OCI-LY3 (cell line): ENCODE measurements around the gene LARP1.
"Not testable (repeated sequence)": the region's sequence is repeated elsewhere in the genome, so short reads cannot be mapped to it uniquely, and the experiment has no call there.

Source experiments
- H2AFZ ChIP-seq: fragments of 200-600, 300-600 bp; shearing (Covaris generic); 2 replicates; pipeline ENCODE4 v1.6.0; 2014; ENCODE audit warnings: antibody characterized with exemption, low read depth, low read length
- H3K27ac ChIP-seq: fragments of 200-600, 300-600 bp; sonication (generic); 2 replicates; pipeline ENCODE4 v1.5.1; 2014; ENCODE audit warnings: mild to moderate bottlenecking, low read length, moderate library complexity, mixed read lengths
- H3K27me3 ChIP-seq: fragments of 200-600, 300-600 bp; sonication (generic); 2 replicates; pipeline ENCODE4 v1.6.1; 2014; ENCODE audit warnings: low read depth, low read length, mixed read lengths
- H3K36me3 ChIP-seq: fragments of 200-600, 300-600 bp; sonication (generic); replicated peaks from 2 replicates; pipeline ENCODE3; 2014; ENCODE audit warnings: low read depth, low read length, mixed read lengths
- H3K4me1 ChIP-seq: fragments of 300-600, 200-600 bp; sonication (generic); 2 replicates; pipeline ENCODE4 v1.6.1; 2014; ENCODE audit warnings: low read length, mixed read lengths
- H3K4me2 ChIP-seq: fragments of 200-600, 300-600 bp; sonication (generic); 2 replicates; pipeline ENCODE4 v1.6.1; 2014; ENCODE audit warnings: low read length, mixed read lengths
- H3K4me3 ChIP-seq: fragments of 300-600, 200-600 bp; sonication (generic); 2 replicates; pipeline ENCODE4 v1.5.1; 2014; ENCODE audit warnings: antibody characterized with exemption, mild to moderate bottlenecking, low read length, moderate library complexity
- H3K79me2 ChIP-seq: fragments of 300-600, 200-600 bp; shearing (Covaris generic); 2 replicates; pipeline ENCODE4 v1.6.1; 2014; ENCODE audit warnings: mild to moderate bottlenecking, low read length, mixed read lengths
- H3K9ac ChIP-seq: fragments of 300-600, 200-600 bp; shearing (Covaris generic); 2 replicates; pipeline ENCODE4 v1.6.0; 2014; ENCODE audit warnings: mild to moderate bottlenecking, low read length, moderate library complexity
- H3K9me3 ChIP-seq: fragments of 200-600, 300-600 bp; shearing (Covaris generic); 2 replicates; pipeline ENCODE4 v1.6.1; 2014; ENCODE audit warnings: low read length, mixed read lengths; ENCODE audit not compliant: insufficient read depth
- H4K20me1 ChIP-seq: fragments of 200-600, 300-600 bp; sonication (generic); 2 replicates; pipeline ENCODE4 v1.6.1; 2016; ENCODE audit warnings: low read length, mixed read lengths; ENCODE audit not compliant: insufficient read depth
- EZH2phosphoT487 ChIP-seq: fragments of 200-600 bp; shearing (Covaris generic); IDR thresholded peaks from 2 replicates; pipeline ENCODE4 v1.6.1; 2018; ENCODE audit warnings: antibody characterized with exemption, mixed run types, low read depth
- TF ChIP-seq, protein P1 (sequence below): fragments of 200-600, 300-600 bp; sonication (generic); IDR thresholded peaks from 2 replicates; pipeline ENCODE4 v1.5.1; 2014; ENCODE audit warnings: antibody characterized with exemption, low read length, low read depth

Gene LARP1

GRCh38 chr5:154829589-154830218, 74.5 kb downstream of the LARP1 start:
- Histone ChIP-seq H3K27me3 (no peaks in the 10 kb centered on the region), H3K27ac (no peak overlapping the region), H4K20me1 (no peaks in the 10 kb centered on the region), H3K36me3 (peaks cover 2% of the 10 kb centered on the region), H3K9ac (no peak overlapping the region), H2AFZ (no peak overlapping the region), H3K79me2 (no peaks in the 10 kb centered on the region), H3K9me3 (no peaks in the 10 kb centered on the region), H3K4me2 (no peak overlapping the region), H3K4me1 (no peaks in the 10 kb centered on the region), H3K4me3 (no peak overlapping the region)
- TF ChIP-seq, protein P1, sequence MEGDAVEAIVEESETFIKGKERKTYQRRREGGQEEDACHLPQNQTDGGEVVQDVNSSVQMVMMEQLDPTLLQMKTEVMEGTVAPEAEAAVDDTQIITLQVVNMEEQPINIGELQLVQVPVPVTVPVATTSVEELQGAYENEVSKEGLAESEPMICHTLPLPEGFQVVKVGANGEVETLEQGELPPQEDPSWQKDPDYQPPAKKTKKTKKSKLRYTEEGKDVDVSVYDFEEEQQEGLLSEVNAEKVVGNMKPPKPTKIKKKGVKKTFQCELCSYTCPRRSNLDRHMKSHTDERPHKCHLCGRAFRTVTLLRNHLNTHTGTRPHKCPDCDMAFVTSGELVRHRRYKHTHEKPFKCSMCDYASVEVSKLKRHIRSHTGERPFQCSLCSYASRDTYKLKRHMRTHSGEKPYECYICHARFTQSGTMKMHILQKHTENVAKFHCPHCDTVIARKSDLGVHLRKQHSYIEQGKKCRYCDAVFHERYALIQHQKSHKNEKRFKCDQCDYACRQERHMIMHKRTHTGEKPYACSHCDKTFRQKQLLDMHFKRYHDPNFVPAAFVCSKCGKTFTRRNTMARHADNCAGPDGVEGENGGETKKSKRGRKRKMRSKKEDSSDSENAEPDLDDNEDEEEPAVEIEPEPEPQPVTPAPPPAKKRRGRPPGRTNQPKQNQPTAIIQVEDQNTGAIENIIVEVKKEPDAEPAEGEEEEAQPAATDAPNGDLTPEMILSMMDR, result no peak
- TF ChIP-seq EZH2phosphoT487, result no peak

DNA sequence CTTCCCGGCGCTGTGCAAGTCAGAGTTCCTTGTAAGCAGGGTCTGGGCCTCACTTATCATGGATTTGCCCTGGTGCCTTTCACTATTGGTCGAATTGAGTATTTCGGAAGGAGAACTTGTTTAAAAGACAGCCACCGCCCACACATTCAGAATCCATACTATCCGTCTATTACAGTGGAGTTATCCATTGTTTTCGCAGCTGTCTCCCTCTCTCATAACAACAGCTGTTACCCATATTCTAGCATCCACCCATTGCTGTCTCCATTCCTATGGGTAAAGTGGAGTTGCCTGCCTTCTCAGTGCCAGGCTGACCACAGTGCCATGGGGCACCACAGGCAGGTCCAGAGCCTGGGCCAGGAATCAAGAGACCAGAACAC, 75.0 kb downstream of the LARP1 start:
- Histone ChIP-seq H3K36me3 (peaks cover 2% of the 10 kb centered on the region), H3K27ac (no peak overlapping the region), H3K9me3 (no peaks in the 10 kb centered on the region), H3K79me2 (no peaks in the 10 kb centered on the region), H3K27me3 (no peaks in the 10 kb centered on the region), H3K9ac (no peak overlapping the region), H3K4me2 (no peak overlapping the region), H2AFZ (no peak overlapping the region), H4K20me1 (no peaks in the 10 kb centered on the region), H3K4me1 (no peaks in the 10 kb centered on the region), H3K4me3 (no peak overlapping the region)
- TF ChIP-seq, protein P1, result no peak

DNA sequence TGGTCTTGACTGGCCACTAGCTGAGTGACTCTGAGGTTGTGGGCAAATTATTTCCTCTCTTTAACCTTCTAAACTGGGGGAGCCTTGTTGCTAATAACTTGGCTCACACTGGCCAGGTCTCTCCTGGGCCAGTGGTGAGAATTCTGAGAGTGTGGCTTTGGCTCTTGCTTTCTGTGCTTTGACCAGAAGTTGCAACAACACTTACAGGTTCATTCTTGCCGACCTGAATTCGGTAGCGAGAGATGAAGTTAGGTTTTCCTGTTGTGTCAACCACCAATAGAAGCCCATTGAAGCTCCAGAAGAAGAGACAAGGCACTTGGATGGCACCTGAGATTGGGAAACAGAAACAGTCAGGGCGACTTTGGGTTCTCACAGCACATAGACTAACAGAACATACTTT, 75.4 kb downstream of the LARP1 start:
- no peak for TF ChIP-seq EZH2phosphoT487
- TF ChIP-seq, protein P1, result no peak
- H3K27me3 ChIP-seq, result no peaks in the 10 kb centered on the region
- no peaks in the 10 kb centered on the region for H3K9me3 ChIP-seq
- no peak overlapping the region for H3K9ac ChIP-seq
- H3K36me3 ChIP-seq, result peaks cover 2% of the 10 kb centered on the region
- H3K79me2 ChIP-seq, result no peaks in the 10 kb centered on the region
- H4K20me1 ChIP-seq, result no peaks in the 10 kb centered on the region
- no peak overlapping the region for H3K4me2 ChIP-seq
- no peak overlapping the region for H3K27ac ChIP-seq
- no peak overlapping the region for H3K4me3 ChIP-seq
- H3K4me1 ChIP-seq, result no peaks in the 10 kb centered on the region
- no peak overlapping the region for H2AFZ ChIP-seq

DNA sequence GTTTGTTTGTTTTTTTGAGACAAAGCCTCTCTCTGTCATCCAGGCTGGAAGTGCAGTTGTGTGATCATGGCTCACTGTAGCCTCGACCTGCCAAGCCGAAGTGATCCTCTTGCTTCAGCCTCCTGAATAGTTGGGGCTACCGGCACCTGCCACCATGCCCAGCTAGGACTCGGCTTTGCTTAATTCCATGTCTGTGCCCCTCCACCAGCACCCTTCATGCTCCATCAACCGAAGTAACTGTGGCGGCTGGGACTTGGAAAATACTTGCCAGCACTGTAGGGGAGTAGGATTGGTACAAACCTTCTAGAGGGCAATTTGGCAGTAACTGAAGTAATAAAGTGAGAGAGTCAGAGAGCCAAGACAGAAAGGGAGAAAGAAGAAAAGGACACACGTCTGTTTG, 76.3 kb downstream of the LARP1 start:
- H2AFZ ChIP-seq, result no peak overlapping the region
- no peaks in the 10 kb centered on the region for H4K20me1 ChIP-seq
- no peak overlapping the region for H3K4me2 ChIP-seq
- peaks cover 2% of the 10 kb centered on the region for H3K36me3 ChIP-seq
- H3K4me3 ChIP-seq, result no peak overlapping the region
- H3K27ac ChIP-seq, result no peak overlapping the region
- H3K4me1 ChIP-seq, result no peaks in the 10 kb centered on the region
- no peaks in the 10 kb centered on the region for H3K9me3 ChIP-seq
- H3K79me2 ChIP-seq, result no peaks in the 10 kb centered on the region
- no peaks in the 10 kb centered on the region for H3K27me3 ChIP-seq
- no peak for TF ChIP-seq EZH2phosphoT487
- TF ChIP-seq, protein P1, result no peak
- H3K9ac ChIP-seq, result no peak overlapping the region

DNA sequence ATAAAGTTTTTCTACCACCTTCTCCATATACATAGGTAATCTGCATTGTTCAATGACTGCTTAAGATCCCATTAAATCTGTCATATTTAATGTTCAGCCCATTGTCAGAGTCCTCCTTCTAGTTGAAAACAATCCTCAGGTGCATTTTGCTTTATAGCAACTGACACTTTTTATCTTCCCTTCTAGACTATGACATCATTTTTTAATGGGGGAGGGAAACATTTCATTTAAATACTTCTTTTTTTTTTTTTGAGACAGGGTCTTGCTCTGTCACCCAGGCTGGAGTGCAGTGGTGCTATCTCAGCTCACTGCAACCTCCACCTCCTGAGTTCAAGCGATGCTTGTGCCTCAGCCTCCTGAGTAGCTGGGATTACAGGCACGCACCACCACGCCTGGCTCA, 77.6 kb downstream of the LARP1 start:
- not testable (repeated sequence) for H4K20me1 ChIP-seq, H3K4me1 ChIP-seq, H3K4me2 ChIP-seq, H2AFZ ChIP-seq, H3K27ac ChIP-seq, H3K36me3 ChIP-seq, H3K9me3 ChIP-seq, H3K27me3 ChIP-seq, H3K4me3 ChIP-seq, H3K79me2 ChIP-seq, H3K9ac ChIP-seq
